IPS-NIHi11 (cell line): Measurements from ENCODE around the gene FMNL3.
A peak's percentile ranks its signal among the peaks of the same experiment; 100 is the strongest.
"Not testable (repeated sequence)": the region's sequence is repeated elsewhere in the genome, so short reads cannot be mapped to it uniquely, and the experiment has no call there.

ENCODE experiments used
- DNase-seq: peaks from one replicate; pipeline ENCODE4 v3.0.0; 2012; ENCODE audit warnings: mixed read lengths, low spot score

The FMNL3 gene

DNA sequence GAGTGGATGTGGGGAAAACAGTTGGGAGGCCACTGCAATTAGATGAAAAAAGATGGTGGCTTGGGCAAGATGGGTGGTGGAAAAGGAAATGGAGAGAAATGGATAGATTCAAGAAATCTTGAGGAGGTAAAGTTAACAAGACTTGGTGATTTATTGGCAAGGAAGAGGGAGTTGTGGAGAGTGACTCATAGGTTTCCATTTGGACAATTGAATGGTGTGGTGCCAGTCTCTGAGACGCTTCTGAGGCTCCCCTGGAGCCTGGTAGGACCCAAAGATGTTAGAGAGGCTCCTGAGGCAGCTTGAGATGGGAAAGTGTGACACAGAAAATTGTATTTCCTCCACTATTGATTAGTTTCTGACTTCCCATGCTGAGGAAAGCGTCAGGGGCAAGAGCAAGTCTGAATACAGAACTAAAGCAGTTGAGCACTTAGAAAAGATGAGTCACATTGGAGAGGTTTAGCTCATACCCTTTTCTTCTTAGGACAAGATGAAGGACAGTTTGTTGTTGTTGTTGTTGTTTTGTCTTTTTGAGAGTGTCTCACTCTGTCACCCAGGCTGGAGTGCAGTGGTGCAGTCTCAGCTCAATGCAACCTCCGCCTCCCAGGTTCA lies 79.3 kb downstream of the FMNL3 start:
- DNase-seq, result no peak

- no peak for DNase-seq
These were observed 80.4 kb downstream of the FMNL3 start for GRCh38 chr12:49626836-49627235.

DNA sequence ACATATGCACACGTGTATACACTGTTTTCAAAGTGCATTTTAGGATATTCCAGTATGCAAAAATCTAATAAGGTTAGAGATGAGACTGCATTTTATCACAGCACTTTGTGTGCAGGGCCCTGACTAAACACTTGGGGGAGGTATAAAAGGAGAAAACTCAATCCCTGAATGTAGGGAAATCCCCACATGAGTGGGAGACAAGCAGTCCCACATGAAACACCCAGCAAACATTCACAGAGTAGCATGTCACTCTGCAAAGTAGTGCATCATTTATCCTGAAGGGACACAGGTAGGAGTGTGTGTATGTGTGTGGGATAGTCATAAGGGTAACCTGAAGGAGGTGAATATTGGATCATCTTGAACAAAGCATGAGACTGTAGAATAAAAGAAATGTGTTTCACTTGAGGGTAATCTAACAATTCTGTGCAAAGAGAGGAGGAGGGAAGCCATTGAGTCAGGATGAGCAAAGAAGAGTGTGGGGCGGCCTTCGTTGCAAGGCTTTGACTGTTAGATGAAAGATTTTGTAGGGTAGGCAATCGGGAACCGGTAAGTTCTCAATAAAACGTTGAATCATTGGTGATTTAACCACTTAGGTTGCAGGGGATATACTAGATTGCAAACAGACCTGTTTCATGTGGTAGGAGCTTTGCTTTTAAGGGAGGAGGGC lies 80.9 kb downstream of the FMNL3 start:
- no peak for DNase-seq

GRCh38 chr12:49624921-49625577 lies 82.2 kb downstream of the FMNL3 start:
- no peak for DNase-seq

GRCh38 chr12:49623142-49623904 lies 83.9 kb downstream of the FMNL3 start, which contains the start of gene PRPF40B:
PRPF40B (plus strand) TSS chr12:49623561; CDS start chr12:49623591, 30 bp downstream.
- peak; percentile 99 for DNase-seq

- DNase-seq, result peak; percentile 56
These were observed 84.6 kb downstream of the FMNL3 start for GRCh38 chr12:49622501-49623141.

DNA sequence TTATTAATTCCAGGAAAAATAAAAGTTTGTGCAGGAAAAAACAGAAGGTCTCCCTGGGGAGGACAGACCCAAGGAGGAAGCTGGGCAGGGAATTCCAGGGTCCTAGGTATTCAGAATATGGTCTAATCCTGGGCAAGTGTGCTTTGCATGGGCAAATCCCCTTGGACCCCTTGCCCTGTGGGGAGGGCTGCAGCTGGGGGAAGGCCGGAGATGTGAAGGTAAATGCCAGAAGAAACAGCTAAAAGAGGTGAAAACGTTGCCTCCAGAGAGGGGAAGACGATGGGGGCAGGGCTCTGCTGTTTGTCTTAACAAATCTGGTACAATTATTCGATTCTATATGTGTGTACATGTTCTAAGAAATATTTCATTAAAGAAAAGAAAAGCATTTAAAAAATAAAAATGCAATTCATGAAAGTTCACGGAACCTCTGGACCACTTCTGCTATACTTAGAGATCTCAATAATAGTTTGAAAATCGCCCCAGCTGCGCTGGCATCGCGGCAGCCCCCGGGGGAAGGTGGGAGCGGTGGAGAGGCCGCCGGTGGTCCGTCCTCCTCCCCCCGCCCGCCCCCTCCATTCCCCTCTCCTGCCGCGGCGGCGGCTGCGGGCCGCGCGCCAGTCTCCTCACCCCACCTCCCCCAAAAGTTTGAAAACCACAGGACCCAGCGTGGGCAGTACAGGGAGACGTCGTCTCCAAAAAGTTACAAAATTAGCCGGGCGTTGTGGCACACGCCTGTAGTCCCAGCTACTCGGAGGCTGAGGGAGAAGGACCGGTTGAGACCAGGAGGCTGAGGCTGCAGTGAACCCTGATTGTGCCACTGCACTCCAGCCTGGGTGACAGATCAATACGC lies 85.3 kb downstream of the FMNL3 start:
- DNase-seq, result no peak

GRCh38 chr12:49619286-49619685 lies 87.9 kb downstream of the FMNL3 start:
- DNase-seq, result no peak

DNA sequence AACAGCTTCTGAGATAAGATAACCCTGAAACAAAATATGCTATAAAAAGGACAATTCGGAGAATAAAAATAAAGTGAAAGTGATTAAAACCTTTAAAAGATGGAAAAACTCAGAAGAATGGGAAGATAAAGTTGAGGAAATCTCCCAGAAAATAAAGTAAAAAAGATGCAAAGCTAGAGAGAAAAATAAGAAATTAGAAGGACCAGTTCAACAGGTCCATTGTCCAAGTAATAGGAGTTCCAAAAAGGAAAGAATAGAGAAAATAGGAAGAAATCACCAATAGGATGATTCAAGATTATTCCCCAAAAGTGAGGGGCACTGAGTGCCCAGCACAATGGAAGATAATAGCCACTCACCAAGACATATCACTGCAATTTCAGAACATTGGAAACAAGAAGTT lies 88.6 kb downstream of the FMNL3 start:
- DNase-seq, result no peak

GRCh38 chr12:49616533-49617219 lies 90.5 kb downstream of the FMNL3 start:
- DNase-seq, result no peak

DNA sequence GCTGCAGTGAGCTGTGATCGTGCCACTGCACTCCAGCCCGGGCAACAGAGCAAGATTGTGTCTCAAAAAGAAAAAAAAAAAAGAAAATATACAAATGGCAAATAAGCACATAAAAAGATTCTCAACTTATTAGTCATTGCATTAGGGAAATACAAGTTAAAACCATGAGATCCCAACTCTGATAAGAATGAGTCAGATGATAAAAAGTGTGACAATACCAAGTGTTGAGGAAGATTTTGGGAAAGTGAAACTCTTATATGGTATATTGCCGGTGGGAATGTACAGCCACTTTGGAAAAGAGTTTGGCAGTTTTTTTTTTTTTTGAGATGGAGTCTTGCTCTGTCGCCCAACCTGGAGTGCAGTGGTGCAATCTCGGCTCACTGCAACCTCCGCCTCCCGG lies 91.5 kb downstream of the FMNL3 start:
- DNase-seq, result no peak

GRCh38 chr12:49612210-49612609 lies 95.0 kb downstream of the FMNL3 start:
- DNase-seq, result no peak

DNA sequence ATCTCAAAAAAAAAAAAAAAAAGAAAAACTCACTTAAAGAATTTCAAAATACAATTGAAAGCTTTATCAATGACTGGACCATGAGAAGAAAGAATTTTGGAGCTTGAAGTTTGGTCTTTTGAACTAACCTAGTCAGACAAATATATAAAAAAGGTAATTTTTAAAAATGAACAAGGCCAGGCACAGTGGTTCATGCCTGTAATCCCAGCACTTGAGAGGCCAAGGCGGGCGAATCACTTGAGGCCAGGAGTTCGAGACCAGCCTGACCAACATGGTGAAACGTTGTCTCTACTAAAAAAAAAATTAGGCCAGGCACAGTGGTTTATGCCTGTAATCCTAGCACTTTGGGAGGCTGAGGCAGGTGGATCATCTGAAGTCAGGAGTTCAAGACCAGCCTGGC lies 96.4 kb downstream of the FMNL3 start:
- not testable (repeated sequence) for DNase-seq

DNA sequence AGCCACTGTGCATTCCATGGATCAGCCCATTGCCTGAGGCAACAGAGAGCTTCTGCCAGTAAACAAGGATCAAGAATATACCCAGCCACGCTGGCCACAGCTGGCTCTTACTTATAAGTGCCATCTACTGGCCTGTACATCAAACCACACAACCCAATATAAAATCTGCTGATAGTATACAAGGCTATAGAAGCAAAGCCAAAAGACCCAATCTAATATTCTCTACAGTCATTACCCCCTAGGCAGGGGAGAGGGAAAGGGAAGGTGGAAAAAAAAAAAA lies 97.4 kb downstream of the FMNL3 start:
- no peak for DNase-seq

- no peak for DNase-seq
These were observed 97.9 kb downstream of the FMNL3 start for GRCh38 chr12:49609059-49609874.

- DNase-seq, result not testable (repeated sequence)
These were observed 101.7 kb downstream of the FMNL3 start, which contains the start of gene FAM186B for GRCh38 chr12:49605539-49605938. FAM186B (minus strand) TSS chr12:49605639; CDS start chr12:49605477, 162 bp downstream.

DNA sequence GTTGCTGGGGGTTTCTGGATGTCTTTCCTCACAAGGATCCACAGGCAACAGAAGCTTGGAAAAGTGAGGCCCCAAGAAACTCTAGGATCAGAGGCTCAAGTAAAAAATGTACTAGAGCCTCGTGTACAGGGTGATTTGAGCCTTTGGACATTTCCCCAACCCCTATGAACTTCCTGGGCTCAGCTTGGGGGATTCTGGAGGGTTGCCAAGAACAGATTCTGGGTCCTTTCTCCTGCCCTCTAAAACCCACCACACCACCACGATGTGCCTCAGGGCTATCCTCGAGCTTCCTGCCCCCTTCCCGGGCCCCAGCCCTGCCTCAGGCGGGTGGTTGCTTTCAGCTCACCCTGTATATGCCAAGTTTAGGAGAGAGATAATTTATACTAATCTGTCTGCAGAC lies 102.3 kb downstream of the FMNL3 start:
- DNase-seq, result no peak

- DNase-seq, result no peak
These were observed 103.5 kb downstream of the FMNL3 start for GRCh38 chr12:49603721-49604120.

DNA sequence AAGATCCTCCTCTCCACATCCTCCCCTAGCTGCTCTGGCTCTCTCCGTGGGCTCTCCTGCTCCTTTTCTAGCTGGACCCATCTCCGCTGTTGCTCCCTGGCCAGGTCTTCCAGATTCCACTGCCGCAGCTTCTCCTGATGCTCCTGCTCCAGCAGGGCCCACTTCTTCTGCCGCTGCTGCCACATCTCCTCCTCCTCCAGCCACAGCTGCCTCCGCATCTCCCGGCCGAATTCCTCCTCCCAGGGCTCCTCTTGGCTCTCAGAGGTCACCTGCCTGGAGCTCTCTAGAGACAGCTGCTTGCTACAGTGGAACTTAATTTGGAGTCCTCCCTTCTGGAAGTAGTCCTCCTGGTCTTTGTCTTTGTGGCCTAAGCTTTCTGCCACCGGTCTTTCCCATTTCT lies 107.2 kb downstream of the FMNL3 start:
- DNase-seq, result no peak

GRCh38 chr12:49598527-49598926 lies 108.7 kb downstream of the FMNL3 start:
- no peak for DNase-seq
